Measurements from ENCODE around the gene PLAC9.
A peak's percentile ranks its signal among the peaks of the same experiment; 100 is the strongest.
"Not testable (repeated sequence)": the region's sequence is repeated elsewhere in the genome, so short reads cannot be mapped to it uniquely, and the experiment has no call there.

The PLAC9 gene

DNA sequence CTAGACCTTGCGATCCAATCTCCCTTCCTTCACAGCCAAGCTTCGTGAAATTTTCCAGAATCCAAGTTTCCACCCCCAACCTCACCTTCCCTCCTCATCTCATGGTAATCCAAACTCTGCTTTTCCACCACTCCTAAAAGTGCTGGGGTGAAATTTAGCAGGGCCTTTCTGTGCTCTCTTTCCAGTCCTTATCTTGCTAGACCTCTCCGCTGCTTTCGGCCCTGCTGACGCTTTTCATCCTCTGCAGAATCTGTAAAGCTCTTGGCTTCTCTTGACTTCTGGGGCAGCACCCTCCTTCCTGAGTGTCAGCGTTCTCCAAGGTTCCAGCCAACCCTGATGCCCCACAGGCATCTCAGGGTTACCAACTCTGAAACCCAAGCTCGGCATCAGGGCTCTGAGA, 7.7 kb downstream of the PLAC9 start:
- no peak for DNase-seq

DNA sequence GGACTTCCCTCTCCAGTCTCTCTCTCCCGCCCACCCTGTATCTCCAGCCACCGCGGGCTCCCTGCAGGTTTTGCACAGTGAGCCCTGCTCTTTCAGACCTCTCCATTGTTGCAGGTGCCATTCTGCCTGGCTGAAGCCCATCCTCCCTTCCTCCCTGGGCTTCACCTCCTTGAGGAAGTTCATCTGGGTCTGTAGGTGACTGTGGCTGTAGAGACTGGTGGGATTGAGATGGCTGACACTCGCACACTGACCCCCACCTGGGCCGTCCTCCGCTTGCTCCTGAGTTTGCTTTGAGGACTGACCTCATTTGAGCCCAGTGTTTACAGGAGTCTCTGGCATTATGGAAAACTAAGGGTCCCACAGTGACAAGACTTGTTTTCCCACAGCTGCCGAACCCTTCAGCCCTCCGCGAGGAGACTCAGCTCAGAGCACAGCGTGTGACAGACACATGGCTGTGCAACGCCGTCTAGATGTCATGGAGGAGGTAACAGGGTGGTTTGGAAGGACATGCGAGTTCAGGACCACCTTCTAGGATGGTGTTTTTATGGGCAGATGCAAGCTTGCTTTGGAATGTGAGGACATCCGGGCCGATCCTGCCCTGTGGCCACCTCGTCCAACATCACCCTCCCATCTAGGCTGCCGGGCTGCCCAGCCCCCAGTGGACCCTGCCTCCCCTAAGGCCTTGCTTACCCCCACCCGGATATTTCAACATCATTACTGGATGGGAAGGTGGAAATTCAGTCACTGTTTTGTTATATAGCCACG, 9.3 kb downstream of the PLAC9 start:
- DNase-seq: no peak

DNA sequence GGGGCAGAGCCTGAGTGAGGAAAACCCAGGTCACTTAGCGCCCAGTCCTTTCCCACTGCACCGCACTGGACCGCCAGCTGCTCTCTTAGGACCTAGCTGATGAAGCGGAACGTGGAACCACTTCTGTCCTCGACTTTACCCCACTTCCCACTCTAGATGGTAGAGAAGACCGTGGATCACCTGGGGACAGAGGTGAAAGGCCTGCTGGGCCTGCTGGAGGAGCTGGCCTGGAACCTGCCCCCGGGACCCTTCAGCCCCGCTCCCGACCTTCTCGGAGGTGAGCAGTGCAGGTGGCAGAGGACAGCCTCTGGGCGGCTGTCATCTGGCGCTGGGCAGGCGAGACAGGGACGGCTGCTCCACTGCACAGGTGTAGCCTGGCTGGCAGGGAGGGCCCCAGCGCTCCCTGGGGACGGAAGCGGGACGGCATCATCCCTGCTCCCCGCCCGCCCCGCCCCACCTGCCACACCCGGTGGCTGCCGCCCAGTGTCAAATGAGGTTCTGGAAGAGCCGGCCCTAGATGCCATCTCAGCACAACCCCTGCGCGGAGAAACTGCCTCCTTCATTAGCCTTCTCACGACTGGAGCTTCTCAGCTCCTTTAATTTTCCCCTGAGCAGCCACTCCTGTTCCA, 11.7 kb downstream of the PLAC9 start:
- peak; percentile 17 for DNase-seq

GRCh38 chr10:80144696-80145131, 12.2 kb downstream of the PLAC9 start:
- peak; percentile 11 for DNase-seq

DNA sequence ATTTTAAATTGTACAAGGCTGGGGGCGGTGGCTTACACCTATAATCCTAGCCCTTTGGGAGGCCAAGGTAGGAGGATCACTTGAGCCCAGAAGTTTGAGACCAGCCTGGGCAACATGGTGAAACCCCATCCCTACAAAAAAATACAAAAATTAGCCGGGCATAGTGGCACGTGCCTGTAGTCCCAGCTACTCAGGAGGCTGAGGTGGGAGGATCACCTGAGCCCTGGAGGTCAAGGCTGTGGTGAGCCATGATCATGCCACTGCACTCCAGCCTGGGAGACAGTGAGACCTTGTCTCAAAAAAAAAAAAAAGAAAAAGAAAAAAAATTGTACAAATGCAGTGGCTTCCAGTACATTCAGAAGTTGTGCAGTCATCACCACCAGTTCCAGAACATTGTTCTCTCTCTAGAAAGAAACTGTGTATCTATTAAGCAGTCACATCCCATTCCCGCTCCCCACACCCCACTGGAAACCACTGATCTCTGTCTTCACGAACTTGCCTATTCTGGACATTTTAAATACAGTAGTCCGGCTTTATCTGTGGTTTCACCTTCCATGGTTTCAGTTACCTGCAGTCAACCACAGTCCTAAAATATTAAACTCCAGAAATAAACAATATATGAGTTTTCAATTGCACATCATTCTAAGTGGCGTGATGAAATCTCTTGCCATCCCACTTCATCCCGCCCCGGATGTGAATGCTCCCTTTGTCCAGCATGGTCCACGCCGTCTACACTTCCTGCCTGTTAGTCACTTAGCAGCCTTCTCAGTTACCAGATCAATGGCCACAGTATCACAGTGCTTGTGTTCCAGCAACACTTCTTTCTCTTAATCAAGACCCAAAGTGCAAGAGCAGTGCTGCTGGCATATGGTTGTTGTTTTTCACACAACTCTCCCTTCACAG, 13.1 kb downstream of the PLAC9 start:
- DNase-seq: not testable (repeated sequence)

GRCh38 chr10:80146918-80147317, 14.4 kb downstream of the PLAC9 start:
- DNase-seq: no peak

GRCh38 chr10:80148166-80148805, 15.8 kb downstream of the PLAC9 start:
- DNase-seq: no peak

DNA sequence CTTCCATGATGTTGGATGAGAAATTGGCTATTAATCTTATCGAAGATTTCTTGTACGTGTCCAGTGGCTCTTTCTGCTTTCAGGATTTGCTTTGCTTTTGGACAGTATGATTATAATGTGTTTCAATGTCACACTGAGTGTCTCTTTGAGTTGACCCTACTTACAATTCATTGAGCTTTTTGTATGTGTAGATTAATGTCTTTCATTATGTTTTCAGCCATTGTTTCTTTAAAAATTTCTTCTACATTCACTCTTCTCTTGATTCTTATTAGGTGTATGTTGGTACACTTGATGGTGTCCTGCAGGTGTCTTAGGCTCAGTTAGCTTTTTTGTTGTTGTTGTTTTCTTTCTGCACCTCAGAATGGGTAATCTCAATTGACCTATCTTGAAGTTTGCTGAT, 16.6 kb downstream of the PLAC9 start:
- DNase-seq: no peak

GRCh38 chr10:80150172-80150571, 17.6 kb downstream of the PLAC9 start:
- DNase-seq: no peak

- DNase-seq: no peak
Measured at GRCh38 chr10:80152820-80153219, 20.3 kb downstream of the PLAC9 start.

- DNase-seq: no peak
Measured at GRCh38 chr10:80153460-80153859, 20.9 kb downstream of the PLAC9 start.

DNA sequence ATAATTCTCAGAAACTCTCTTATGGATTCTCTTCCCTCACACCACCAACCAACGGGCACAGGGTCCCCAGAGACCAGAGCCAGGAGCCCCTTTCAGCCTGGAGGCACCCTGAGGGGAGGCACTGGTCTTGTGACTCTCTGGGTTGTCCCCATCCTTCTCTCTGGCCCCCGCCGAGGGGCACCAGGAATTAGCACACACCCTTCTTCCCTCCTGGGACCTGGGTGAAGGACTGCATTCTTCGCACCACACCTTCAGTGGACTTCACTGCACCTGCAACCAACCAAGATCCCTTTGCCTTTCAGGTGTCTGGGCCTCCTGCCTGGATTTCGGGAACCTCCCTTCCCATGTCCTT, 22.1 kb downstream of the PLAC9 start:
- DNase-seq: no peak

GRCh38 chr10:80154978-80155695, 22.6 kb downstream of the PLAC9 start:
- DNase-seq: no peak

GRCh38 chr10:80155696-80156215, 23.2 kb downstream of the PLAC9 start:
- no peak for DNase-seq

- no peak for DNase-seq
Measured at GRCh38 chr10:80156216-80156615, 23.7 kb downstream of the PLAC9 start.

- DNase-seq: no peak
Measured at GRCh38 chr10:80157561-80157960, 25.0 kb downstream of the PLAC9 start.

DNA sequence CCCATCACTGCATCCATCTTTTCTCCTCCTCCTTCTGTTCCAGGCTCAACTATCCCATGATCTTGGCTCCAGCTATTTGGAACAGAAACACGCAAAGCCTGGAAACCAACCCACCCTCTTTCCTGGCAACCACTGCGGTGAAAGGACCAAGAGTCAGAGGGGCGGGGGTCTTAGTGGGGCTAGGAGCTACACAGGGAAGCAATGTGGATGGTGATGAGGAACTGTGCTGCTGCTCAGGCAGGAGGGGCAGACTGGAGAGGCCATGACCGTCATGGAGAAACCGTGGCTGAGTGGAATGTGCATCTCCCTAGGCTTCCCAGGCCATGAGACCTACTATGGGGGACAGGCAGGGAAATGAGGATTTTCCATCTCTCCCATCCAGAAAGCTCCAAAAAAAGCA, 25.6 kb downstream of the PLAC9 start:
- no peak for DNase-seq

DNA sequence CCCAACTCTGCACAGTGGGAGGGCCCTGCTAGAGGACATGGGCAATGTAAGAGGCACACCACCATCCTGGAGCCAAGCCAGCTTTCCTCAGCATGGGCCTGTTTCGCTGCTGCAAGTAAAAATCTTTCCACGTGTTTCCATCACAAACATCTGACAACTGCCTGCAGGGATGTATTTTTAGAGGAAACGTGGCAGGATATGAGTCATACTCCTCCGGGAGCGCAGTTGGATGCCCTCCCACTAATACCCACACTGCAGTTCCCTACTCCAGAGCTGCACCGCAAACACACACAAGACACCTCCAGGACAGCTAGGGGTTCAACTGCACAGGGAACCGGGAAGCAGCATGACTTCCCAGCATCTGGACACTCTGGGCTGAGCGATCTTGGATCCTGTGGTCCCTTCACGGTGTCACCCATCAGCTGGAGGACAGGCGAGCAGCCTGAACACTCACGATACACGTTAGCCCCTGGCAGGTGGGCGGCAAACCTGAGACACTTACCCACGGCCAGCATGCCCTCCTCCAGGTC, 26.1 kb downstream of the PLAC9 start:
- DNase-seq: no peak

DNA sequence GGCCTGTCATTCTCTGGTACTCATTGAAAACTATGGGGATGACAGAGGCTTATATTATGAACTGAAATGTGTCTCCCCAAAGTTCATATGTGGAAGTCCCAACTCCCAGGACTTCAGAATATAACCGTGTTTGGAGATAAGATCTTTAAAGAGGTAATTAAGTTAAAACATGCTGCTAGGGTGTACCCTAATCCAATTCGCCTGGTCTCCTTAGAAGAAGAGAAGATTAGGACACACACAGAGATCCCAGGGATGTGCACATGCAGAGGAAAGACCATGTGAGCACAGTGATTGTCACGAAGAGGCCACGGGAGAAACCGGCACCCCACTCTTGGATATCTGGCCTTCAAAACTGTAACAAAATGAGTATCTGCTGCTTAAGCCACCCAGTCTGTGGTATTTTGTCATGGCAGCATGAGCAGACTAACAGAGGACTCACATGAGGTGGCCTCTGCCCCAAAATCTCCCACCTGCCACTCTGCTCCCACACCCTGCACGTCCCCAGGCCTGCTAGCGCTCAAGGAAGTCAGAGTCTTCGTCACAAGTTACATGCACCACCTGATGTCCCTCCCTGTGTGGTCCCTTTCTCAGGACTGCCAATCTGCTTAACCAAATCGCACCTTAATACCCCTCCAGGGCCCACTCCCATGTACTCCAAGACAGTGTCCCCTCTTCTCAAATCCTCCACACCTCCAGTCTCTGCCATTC, 26.8 kb downstream of the PLAC9 start:
- no peak for DNase-seq

- DNase-seq: no peak
Measured at GRCh38 chr10:80160361-80161320, 28.1 kb downstream of the PLAC9 start.
